Measurements from ENCODE around the gene ISM1. TPM values are rescaled to one million over a fixed set of nuclear protein-coding genes. Genes with fewer than 3 reads are reported as not detected.

Gene ISM1
- polyA plus RNA-seq, 1 donor from 2014 or later, result not detected

- H3K4me3 ChIP-seq (ENCODE audit: low read length), result no peak overlapping the region
- no peaks in the 10 kb centered on the region for H3F3A ChIP-seq (ENCODE audit: insufficient read depth, low read length, poor library complexity, severe bottlenecking)
- no peak overlapping the region for H3K4me2 ChIP-seq (ENCODE audit: low read length)
- no peaks in the 10 kb centered on the region for H3K27me3 ChIP-seq (ENCODE audit: insufficient read depth, low read depth, low read length)
- TF ChIP-seq POLR2AphosphoS5 (IDR thresholded peaks at IDR 0.05) (no peak), RAD21 (conservative IDR thresholded peaks at IDR 0.05) (no peak), CTCF (IDR thresholded peaks at IDR 0.05; ENCODE audit: poor library complexity, severe bottlenecking) (no peak), EZH2 (IDR thresholded peaks at IDR 0.05; ENCODE audit: borderline replicate concordance, insufficient read depth, low read length, poor library complexity, severe bottlenecking) (no peak), REST (IDR thresholded peaks at IDR 0.05; ENCODE audit: borderline replicate concordance) (no peak), SMC3 (conservative IDR thresholded peaks at IDR 0.05; ENCODE audit: poor library complexity) (no peak), EP300 (conservative IDR thresholded peaks at IDR 0.05; ENCODE audit: poor library complexity, severe bottlenecking) (no peak), MXI1 (conservative IDR thresholded peaks at IDR 0.05; ENCODE audit: poor library complexity, severe bottlenecking) (no peak)
- H3K9me2 ChIP-seq (ENCODE audit: insufficient read depth, low read length), result no peaks in the 10 kb centered on the region
- no peaks in the 10 kb centered on the region for H3K79me2 ChIP-seq (replicated peaks; ENCODE audit: insufficient read depth, low read length)
- H4K20me1 ChIP-seq (ENCODE audit: insufficient read depth), result no peaks in the 10 kb centered on the region
- H3K27ac ChIP-seq (ENCODE audit: low read length), result no peak overlapping the region
- H2AFZ ChIP-seq (ENCODE audit: low read depth, low read length), result no peak overlapping the region
- no peaks in the 10 kb centered on the region for H3K36me3 ChIP-seq (ENCODE audit: insufficient read depth, low read length)
- H3K9me3 ChIP-seq (ENCODE audit: low read length), result no peaks in the 10 kb centered on the region
- H3K9ac ChIP-seq (ENCODE audit: low read length), result no peak overlapping the region
Measured at GRCh38 chr20:13236990-13237720, 16.1 kb downstream of the ISM1 start.

- no peaks in the 10 kb centered on the region for H3F3A ChIP-seq (ENCODE audit: insufficient read depth, low read length, poor library complexity, severe bottlenecking)
- no peaks in the 10 kb centered on the region for H3K9me3 ChIP-seq (ENCODE audit: low read length)
- no peak overlapping the region for H3K4me3 ChIP-seq (ENCODE audit: low read length)
- H3K4me2 ChIP-seq (ENCODE audit: low read length), result no peak overlapping the region
- H3K27ac ChIP-seq (ENCODE audit: low read length), result no peak overlapping the region
- H4K20me1 ChIP-seq (ENCODE audit: insufficient read depth), result no peaks in the 10 kb centered on the region
- TF ChIP-seq EZH2 (IDR thresholded peaks at IDR 0.05; ENCODE audit: borderline replicate concordance, insufficient read depth, low read length, poor library complexity, severe bottlenecking) (no peak), REST (IDR thresholded peaks at IDR 0.05; ENCODE audit: borderline replicate concordance) (no peak), RAD21 (conservative IDR thresholded peaks at IDR 0.05) (no peak), POLR2AphosphoS5 (IDR thresholded peaks at IDR 0.05) (no peak), TAF1 (IDR thresholded peaks at IDR 0.05; ENCODE audit: low read depth) (no peak), CTCF (IDR thresholded peaks at IDR 0.05; ENCODE audit: poor library complexity, severe bottlenecking) (no peak), EP300 (conservative IDR thresholded peaks at IDR 0.05; ENCODE audit: poor library complexity, severe bottlenecking) (no peak), MXI1 (conservative IDR thresholded peaks at IDR 0.05; ENCODE audit: poor library complexity, severe bottlenecking) (no peak), SMC3 (conservative IDR thresholded peaks at IDR 0.05; ENCODE audit: poor library complexity) (no peak)
- no peaks in the 10 kb centered on the region for H3K27me3 ChIP-seq (ENCODE audit: insufficient read depth, low read depth, low read length)
- H3K9me2 ChIP-seq (ENCODE audit: insufficient read depth, low read length), result no peaks in the 10 kb centered on the region
- H3K36me3 ChIP-seq (ENCODE audit: insufficient read depth, low read length), result no peaks in the 10 kb centered on the region
- H3K9ac ChIP-seq (ENCODE audit: low read length), result no peak overlapping the region
- no peaks in the 10 kb centered on the region for H3K79me2 ChIP-seq (replicated peaks; ENCODE audit: insufficient read depth, low read length)
- no peak overlapping the region for H2AFZ ChIP-seq (ENCODE audit: low read depth, low read length)
Measured at GRCh38 chr20:13238001-13238653, 17.1 kb downstream of the ISM1 start.

All from neural cell (in vitro differentiated cells).